Esophagus muscularis mucosa (tissue), 4 donors: Measurements from ENCODE around the gene SPAG16. TPM values are rescaled to one million over a fixed set of nuclear protein-coding genes. Genes with fewer than 3 reads are reported as not detected.

Experiments used
- DNase-seq: peaks from one replicate; pipeline ENCODE4 v3.0.0-alpha.2; 2017; ENCODE audit errors: extremely low spot score
- H3K27ac ChIP-seq, 4 donors: fragments of 200-600 bp; sonication (generic); replicated peaks in 1 of 4; 1 replicate in 3 of 4; 2 replicates in 1 of 4; pipeline ENCODE4 v1.5.1; 2016 to 2019; ENCODE audit warnings: mild to moderate bottlenecking in 1 of 4
- H3K27me3 ChIP-seq, 4 donors: fragments of 200-600 bp; sonication (generic); one replicate each; pipeline versions ENCODE4 v1.5.1 to v1.6.0; 2016 to 2019
- H3K36me3 ChIP-seq, 4 donors: fragments of 200-600 bp; sonication (generic); one replicate each; pipeline ENCODE4 v1.5.1; 2016 to 2019
- H3K4me1 ChIP-seq, 4 donors: fragments of 200-600 bp; sonication (generic); one replicate each; pipeline ENCODE4 v1.5.1; 2016 to 2019
- H3K4me3 ChIP-seq, 4 donors: fragments of 200-600 bp; sonication (generic); 1 replicate in 2 of 4; 2 replicates in 2 of 4; pipeline ENCODE4 v1.5.1; 2016 to 2019; ENCODE audit warnings: mild to moderate bottlenecking in 4 of 4, moderate library complexity in 1 of 4
- H3K9me3 ChIP-seq, 4 donors: fragments of 200-600 bp; sonication (generic); 1 replicate in 3 of 4; 2 replicates in 1 of 4; pipeline ENCODE4 v1.5.1; 2016 to 2019
- CTCF ChIP-seq, 3 experiments: fragments of 200-600 bp in 2 of 3; fragments of 450-650 bp in 1 of 3; sonication (generic) in 2 of 3; IDR thresholded peaks; one replicate each; pipeline ENCODE4 v1.5.1; 2017 to 2019; ENCODE audit warnings: antibody characterized with exemption in 3 of 3, mild to moderate bottlenecking in 2 of 3, moderate library complexity in 1 of 3
- EP300 ChIP-seq: sonication (generic); formaldehyde crosslinking; IDR thresholded peaks from one replicate; pipeline ENCODE4 v1.6.1; 2017; ENCODE audit warnings: antibody characterized with exemption
- POLR2A ChIP-seq: fragments of 450-650 bp; IDR thresholded peaks from one replicate; pipeline ENCODE4 v1.6.1; 2017; ENCODE audit warnings: antibody characterized with exemption, moderate library complexity, mild to moderate bottlenecking, low read depth
- POLR2AphosphoS5 ChIP-seq, 2 donors: sonication (generic); formaldehyde crosslinking; IDR thresholded peaks; one replicate each; pipeline ENCODE4 v1.6.1; 2017; ENCODE audit warnings: antibody characterized with exemption in 2 of 2
- WGBS: methylation state at CpG from one replicate; pipeline ENCODE4 v1.1.5; 2018; 5-methylcytosine and 5-hydroxymethylcytosine counted together
- intact Hi-C: fragments of 100-400 bp; cut with DNase I; formaldehyde crosslinking; loops from one replicate; pipeline ENCODE4 v1.15.1; 2023
- total RNA-seq, 4 donors: library from RNA; depleted of rRNA; stranded (reverse); fragments of >200 nt; gene quantifications; one replicate each; pipeline versions ENCODE4 v1.1.0 to v1.2.1, GENCODE V29; 2016

Gene SPAG16
- total RNA-seq, 4 donors from 2014 or later, result 26.8 to 36.1 (median 31.0) TPM

- no peaks in the 10 kb centered on the region for H3K36me3 ChIP-seq
- no peak for DNase-seq
- 5% methylated on average over 4 of the region's 4 CpGs for WGBS
- H3K27ac ChIP-seq, result no peak overlapping the region
- TF ChIP-seq POLR2A, result no peak
- TF ChIP-seq POLR2AphosphoS5 (IDR thresholded peaks at IDR 0.05), result no peak
- TF ChIP-seq CTCF (IDR thresholded peaks at IDR 0.05), result peak; percentile 63 to 76 (median 70)
- no peak for TF ChIP-seq EP300
- no peaks in the 10 kb centered on the region for H3K9me3 ChIP-seq
- H3K4me1 ChIP-seq, result peaks cover 0 to 2% (median under 1%) of the 10 kb centered on the region in 4 donors
- H3K27me3 ChIP-seq, result peaks cover 0 to 4% (median 0%) of the 10 kb centered on the region in 4 donors
- no peak overlapping the region for H3K4me3 ChIP-seq
- intact Hi-C loops, result no loop called here
These were observed 37.6 kb upstream of the SPAG16 start for GRCh38 chr2:213246497-213247281.

GRCh38 chr2:213247566-213247965 is 36.7 kb upstream of the SPAG16 start:
- H3K9me3 ChIP-seq, result no peaks in the 10 kb centered on the region
- no peaks in the 10 kb centered on the region for H3K36me3 ChIP-seq
- H3K27me3 ChIP-seq, result peaks cover 0 to 4% (median 0%) of the 10 kb centered on the region in 4 donors
- no peak overlapping the region for H3K4me3 ChIP-seq
- no peak for DNase-seq
- WGBS, result 72% methylated on average over 4 of the region's 4 CpGs
- TF ChIP-seq CTCF (IDR thresholded peaks at IDR 0.05) (no peak), POLR2AphosphoS5 (IDR thresholded peaks at IDR 0.05) (no peak), EP300 (no peak), POLR2A (no peak)
- H3K4me1 ChIP-seq, result peaks cover 0 to 5% (median 1%) of the 10 kb centered on the region in 4 donors
- no peak overlapping the region for H3K27ac ChIP-seq
- intact Hi-C loops, result no loop called here

- Histone ChIP-seq H3K9me3 (no peaks in the 10 kb centered on the region), H3K4me3 (no peak overlapping the region), H3K36me3 (no peaks in the 10 kb centered on the region), H3K27me3 (peaks cover 0 to 4% (median 0%) of the 10 kb centered on the region in 4 donors), H3K4me1 (peaks cover 0 to 5% (median 1%) of the 10 kb centered on the region in 4 donors), H3K27ac (no peak overlapping the region)
- WGBS, result 82% methylated on average over 4 of the region's 4 CpGs
- intact Hi-C loops, result no loop called here
- DNase-seq, result no peak
- no peak for TF ChIP-seq EP300
- TF ChIP-seq CTCF (IDR thresholded peaks at IDR 0.05), result no peak
- TF ChIP-seq POLR2AphosphoS5 (IDR thresholded peaks at IDR 0.05), result no peak
- TF ChIP-seq POLR2A, result no peak
These were observed 35.6 kb upstream of the SPAG16 start for GRCh38 chr2:213248637-213249036.

- no peaks in the 10 kb centered on the region for H3K9me3 ChIP-seq
- H3K27ac ChIP-seq, result no peak overlapping the region
- 81% methylated on average over 6 of the region's 6 CpGs for WGBS
- no peaks in the 10 kb centered on the region for H3K36me3 ChIP-seq
- intact Hi-C loops, result no loop called here
- TF ChIP-seq POLR2A, result no peak
- no peak for TF ChIP-seq EP300
- TF ChIP-seq CTCF (IDR thresholded peaks at IDR 0.05), result no peak
- no peak for TF ChIP-seq POLR2AphosphoS5 (IDR thresholded peaks at IDR 0.05)
- H3K27me3 ChIP-seq, result peaks cover 0 to 4% (median 0%) of the 10 kb centered on the region in 4 donors
- H3K4me3 ChIP-seq, result no peak overlapping the region
- DNase-seq, result no peak
- peaks cover 0 to 5% (median 1%) of the 10 kb centered on the region in 4 donors for H3K4me1 ChIP-seq
These were observed 34.8 kb upstream of the SPAG16 start for GRCh38 chr2:213249502-213249901.
